ENCODE data around the gene TDRD7. TPM values are rescaled to one million over a fixed set of nuclear protein-coding genes. Genes with fewer than 3 reads are reported as not detected.

Gene TDRD7
- total and polyA plus RNA-seq, 9 of the 15 experiments (the other 6 are each of a cell fraction or from before 2014, with no cell fraction given), result 2.2 to 7.7 (median 5.2) TPM

DNA sequence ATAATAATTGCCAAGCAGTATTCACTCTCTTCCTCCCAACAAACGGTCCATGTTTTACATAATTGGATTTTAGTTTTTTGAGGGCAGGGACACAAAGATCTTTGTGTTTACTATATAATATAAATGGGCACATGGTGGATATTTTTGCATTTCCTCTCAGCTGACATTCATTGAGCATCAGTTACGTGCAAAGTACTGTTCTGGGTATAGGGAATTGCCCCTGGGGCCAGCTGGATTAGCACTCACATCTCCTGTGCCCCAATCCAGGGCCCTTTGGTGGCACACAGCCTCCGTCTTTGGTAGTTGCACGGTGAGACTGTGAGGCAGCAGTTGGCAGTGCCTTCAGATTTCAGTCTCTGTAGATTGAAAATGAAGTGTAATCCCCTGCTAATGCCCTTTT, 1.6 kb downstream of the TDRD7 start (continued):
- TF ChIP-seq, protein P1, sequence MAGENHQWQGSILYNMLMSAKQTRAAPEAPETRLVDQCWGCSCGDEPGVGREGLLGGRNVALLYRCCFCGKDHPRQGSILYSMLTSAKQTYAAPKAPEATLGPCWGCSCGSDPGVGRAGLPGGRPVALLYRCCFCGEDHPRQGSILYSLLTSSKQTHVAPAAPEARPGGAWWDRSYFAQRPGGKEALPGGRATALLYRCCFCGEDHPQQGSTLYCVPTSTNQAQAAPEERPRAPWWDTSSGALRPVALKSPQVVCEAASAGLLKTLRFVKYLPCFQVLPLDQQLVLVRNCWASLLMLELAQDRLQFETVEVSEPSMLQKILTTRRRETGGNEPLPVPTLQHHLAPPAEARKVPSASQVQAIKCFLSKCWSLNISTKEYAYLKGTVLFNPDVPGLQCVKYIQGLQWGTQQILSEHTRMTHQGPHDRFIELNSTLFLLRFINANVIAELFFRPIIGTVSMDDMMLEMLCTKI (IDR thresholded peaks at IDR 0.05; ENCODE audit: partially characterized antibody), result no peak
- no peak for TF ChIP-seq ZNF3 (CRISPR knock-in tag; IDR thresholded peaks at IDR 0.05)

DNA sequence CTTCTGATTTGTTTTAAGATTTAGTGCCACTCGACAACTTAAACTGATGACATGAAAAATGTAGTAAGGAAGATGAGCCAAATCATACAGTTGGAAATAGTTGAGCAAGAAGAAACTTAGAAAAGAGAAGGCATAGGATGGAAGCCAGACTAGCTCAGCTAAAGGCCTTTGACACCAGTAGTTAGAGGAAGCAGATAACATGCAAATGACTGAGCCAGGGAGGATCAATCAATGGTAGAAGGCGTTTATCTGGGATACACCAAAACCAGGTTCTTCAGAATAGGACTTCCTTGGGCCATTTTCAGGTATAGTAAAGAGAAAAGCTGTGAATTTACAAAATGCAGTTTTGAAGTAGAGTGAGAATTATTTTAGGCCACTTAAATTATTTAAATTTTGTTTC, 3.2 kb downstream of the TDRD7 start:
- no peaks in the 10 kb centered on the region for H4K20me1 ChIP-seq (replicated peaks; ENCODE audit: control insufficient read depth, insufficient read depth, low read length)
- no peaks in the 10 kb centered on the region for H3K9me1 ChIP-seq (ENCODE audit: control insufficient read depth, insufficient read depth, low read length)
- H3K4me1 ChIP-seq (replicated peaks in 1 of 2; ENCODE audit: control insufficient read depth in 2 of 2, insufficient read depth in 2 of 2, low read length in 2 of 2), result peaks cover 9 to 12% of the 10 kb centered on the region in 2 experiments; a peak in 3 of 5 replicates
- no peak overlapping the region for H2AFZ ChIP-seq (ENCODE audit: low read depth, low read length)
- no peaks in the 10 kb centered on the region for H3K79me2 ChIP-seq (ENCODE audit: control insufficient read depth, insufficient read depth, low read length)
- no peak for ATAC-seq
- no peaks in the 10 kb centered on the region for H3K9me3 ChIP-seq (replicated peaks; ENCODE audit: control insufficient read depth, insufficient read depth, low read depth, low read length)
- intact Hi-C loops (cut with micrococcal nuclease), result loop anchor here (5.0 kb wide), 1 partner anchor 87 kb away; the partner anchor contains the start of gene TMOD1
- in situ Hi-C loops (cut with MboI), result loop anchor here (10.0 kb wide), 1 partner anchor 560 kb away; the partner anchor contains the start of gene ZNF782
- no peak overlapping the region for H3K9ac ChIP-seq (ENCODE audit: insufficient read depth in 1 of 2, low read depth in 2 of 2, low read length in 2 of 2)
- BruUV-seq (replicated peaks), result no TSS peak
- no peaks in the 10 kb centered on the region for H3K36me3 ChIP-seq (ENCODE audit: control insufficient read depth, insufficient read depth, low read length)
- H3K4me3 ChIP-seq, result no peak overlapping the region
- WGBS (ENCODE audit: insufficient coverage, low coverage, missing lambda C conversion rate), result 19% methylated on average over 2 of the region's 2 CpGs
- no peak for FAIRE-seq
- no peak overlapping the region for H3K27ac ChIP-seq (ENCODE audit: extremely low read depth, low read depth, low read length)
- H3K4me2 ChIP-seq (ENCODE audit: insufficient read depth, low read length), result no peak overlapping the region
- DNase-seq (ENCODE audit: extremely low read depth in 1 of 4, low spot score in 3 of 4), result no peak
- H3K27me3 ChIP-seq (ENCODE audit: control insufficient read depth in 2 of 2, insufficient read depth in 2 of 2, low read length in 2 of 2), result no peaks in the 10 kb centered on the region; a peak in 1 of 5 replicates
- ChIA-PET CTCF (ENCODE audit: low intra/inter-chr PET ratio) (no interaction called here), POLR2A (interaction anchor here (1.2 kb wide), 1 partner anchor 22 kb away, joined by 3 read pairs; no protein-coding TSS in a partner anchor)
- TF ChIP-seq ZBTB17 (CRISPR knock-in tag; IDR thresholded peaks at IDR 0.05) (peak; percentile 86), NBN (IDR thresholded peaks at IDR 0.05; ENCODE audit: low read depth) (no peak), PHB (CRISPR knock-in tag; IDR thresholded peaks at IDR 0.05) (no peak), ADNP (tag; IDR thresholded peaks at IDR 0.05) (no peak), HMGN3 (IDR thresholded peaks at IDR 0.05; ENCODE audit: borderline replicate concordance, extremely low read depth, insufficient read length, low read depth, low read length) (no peak), ETS2 (tag; IDR thresholded peaks at IDR 0.05; ENCODE audit: borderline replicate concordance, poor library complexity, severe bottlenecking) (no peak), ZNF354B (CRISPR knock-in tag; IDR thresholded peaks at IDR 0.05) (no peak)
- TF ChIP-seq, protein P2, sequence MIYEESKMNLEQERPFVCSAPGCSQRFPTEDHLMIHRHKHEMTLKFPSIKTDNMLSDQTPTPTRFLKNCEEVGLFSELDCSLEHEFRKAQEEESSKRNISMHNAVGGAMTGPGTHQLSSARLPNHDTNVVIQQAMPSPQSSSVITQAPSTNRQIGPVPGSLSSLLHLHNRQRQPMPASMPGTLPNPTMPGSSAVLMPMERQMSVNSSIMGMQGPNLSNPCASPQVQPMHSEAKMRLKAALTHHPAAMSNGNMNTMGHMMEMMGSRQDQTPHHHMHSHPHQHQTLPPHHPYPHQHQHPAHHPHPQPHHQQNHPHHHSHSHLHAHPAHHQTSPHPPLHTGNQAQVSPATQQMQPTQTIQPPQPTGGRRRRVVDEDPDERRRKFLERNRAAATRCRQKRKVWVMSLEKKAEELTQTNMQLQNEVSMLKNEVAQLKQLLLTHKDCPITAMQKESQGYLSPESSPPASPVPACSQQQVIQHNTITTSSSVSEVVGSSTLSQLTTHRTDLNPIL (CRISPR knock-in tag; IDR thresholded peaks at IDR 0.05), result no peak
- TF ChIP-seq, protein P3, sequence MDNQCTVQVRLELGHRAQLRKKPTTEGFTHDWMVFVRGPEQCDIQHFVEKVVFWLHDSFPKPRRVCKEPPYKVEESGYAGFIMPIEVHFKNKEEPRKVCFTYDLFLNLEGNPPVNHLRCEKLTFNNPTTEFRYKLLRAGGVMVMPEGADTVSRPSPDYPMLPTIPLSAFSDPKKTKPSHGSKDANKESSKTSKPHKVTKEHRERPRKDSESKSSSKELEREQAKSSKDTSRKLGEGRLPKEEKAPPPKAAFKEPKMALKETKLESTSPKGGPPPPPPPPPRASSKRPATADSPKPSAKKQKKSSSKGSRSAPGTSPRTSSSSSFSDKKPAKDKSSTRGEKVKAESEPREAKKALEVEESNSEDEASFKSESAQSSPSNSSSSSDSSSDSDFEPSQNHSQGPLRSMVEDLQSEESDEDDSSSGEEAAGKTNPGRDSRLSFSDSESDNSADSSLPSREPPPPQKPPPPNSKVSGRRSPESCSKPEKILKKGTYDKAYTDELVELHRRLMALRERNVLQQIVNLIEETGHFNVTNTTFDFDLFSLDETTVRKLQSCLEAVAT (IDR thresholded peaks at IDR 0.05), result peak in 1 of 2 experiments; percentile 70; a peak in 1 of 4 replicates
- TF ChIP-seq, protein P4, sequence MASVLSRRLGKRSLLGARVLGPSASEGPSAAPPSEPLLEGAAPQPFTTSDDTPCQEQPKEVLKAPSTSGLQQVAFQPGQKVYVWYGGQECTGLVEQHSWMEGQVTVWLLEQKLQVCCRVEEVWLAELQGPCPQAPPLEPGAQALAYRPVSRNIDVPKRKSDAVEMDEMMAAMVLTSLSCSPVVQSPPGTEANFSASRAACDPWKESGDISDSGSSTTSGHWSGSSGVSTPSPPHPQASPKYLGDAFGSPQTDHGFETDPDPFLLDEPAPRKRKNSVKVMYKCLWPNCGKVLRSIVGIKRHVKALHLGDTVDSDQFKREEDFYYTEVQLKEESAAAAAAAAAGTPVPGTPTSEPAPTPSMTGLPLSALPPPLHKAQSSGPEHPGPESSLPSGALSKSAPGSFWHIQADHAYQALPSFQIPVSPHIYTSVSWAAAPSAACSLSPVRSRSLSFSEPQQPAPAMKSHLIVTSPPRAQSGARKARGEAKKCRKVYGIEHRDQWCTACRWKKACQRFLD (CRISPR knock-in tag; IDR thresholded peaks at IDR 0.05), result no peak
- TF ChIP-seq, protein P5, sequence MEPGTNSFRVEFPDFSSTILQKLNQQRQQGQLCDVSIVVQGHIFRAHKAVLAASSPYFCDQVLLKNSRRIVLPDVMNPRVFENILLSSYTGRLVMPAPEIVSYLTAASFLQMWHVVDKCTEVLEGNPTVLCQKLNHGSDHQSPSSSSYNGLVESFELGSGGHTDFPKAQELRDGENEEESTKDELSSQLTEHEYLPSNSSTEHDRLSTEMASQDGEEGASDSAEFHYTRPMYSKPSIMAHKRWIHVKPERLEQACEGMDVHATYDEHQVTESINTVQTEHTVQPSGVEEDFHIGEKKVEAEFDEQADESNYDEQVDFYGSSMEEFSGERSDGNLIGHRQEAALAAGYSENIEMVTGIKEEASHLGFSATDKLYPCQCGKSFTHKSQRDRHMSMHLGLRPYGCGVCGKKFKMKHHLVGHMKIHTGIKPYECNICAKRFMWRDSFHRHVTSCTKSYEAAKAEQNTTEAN (CRISPR knock-in tag; IDR thresholded peaks at IDR 0.05), result no peak

Data from K562 (cell line).